Cerebellar nuclear complex (tissue), 1 donor: ENCODE results near the gene RHOXF2.
"Not testable (repeated sequence)": the region's sequence is repeated elsewhere in the genome, so short reads cannot be mapped to it uniquely, and the experiment has no call there.

Experiments
- DNase-seq, 2 experiments: peaks; one replicate each; lab custom pipeline; 2025; lab: John Stamatoyannopoulos, UW

The RHOXF2 gene

GRCh38 chrX:120158313-120158712 is at the start of gene RHOXF2:
TSS of gene RHOXF2 (plus strand) at chrX:120158613. CDS start at chrX:120158751, 138 bp downstream.
- not testable (repeated sequence) for DNase-seq

DNA sequence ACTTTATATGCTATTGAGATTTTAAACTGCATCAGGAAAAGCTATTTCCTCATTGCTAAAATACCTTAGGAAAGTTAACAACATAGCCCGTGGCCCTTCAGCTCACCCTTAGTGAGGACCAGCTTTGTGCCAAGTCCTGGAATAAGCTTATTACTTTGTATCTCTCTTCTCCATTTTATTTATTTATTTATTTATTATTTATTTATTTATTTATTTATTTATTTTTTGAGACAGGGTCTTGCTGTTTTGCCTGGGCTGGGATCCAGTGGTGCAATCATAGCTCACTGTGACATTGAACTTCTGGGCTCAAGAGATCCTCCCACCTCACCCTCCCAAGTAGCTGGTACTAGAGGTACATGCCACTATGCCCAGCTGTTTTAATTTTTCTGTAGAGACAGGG is 49.0 kb upstream of the RHOXF2 start:
- DNase-seq = no peak

- DNase-seq = no peak
Measured at GRCh38 chrX:120111611-120112010, 46.8 kb upstream of the RHOXF2 start.

GRCh38 chrX:120115438-120115963 is 42.9 kb upstream of the RHOXF2 start, which contains the start of gene RHOXF1:
TSS of gene RHOXF1 (minus strand) at chrX:120115913. CDS start at chrX:120115862, 51 bp downstream.
- no peak for DNase-seq

GRCh38 chrX:120120223-120120622 is 38.2 kb upstream of the RHOXF2 start:
- no peak for DNase-seq

DNA sequence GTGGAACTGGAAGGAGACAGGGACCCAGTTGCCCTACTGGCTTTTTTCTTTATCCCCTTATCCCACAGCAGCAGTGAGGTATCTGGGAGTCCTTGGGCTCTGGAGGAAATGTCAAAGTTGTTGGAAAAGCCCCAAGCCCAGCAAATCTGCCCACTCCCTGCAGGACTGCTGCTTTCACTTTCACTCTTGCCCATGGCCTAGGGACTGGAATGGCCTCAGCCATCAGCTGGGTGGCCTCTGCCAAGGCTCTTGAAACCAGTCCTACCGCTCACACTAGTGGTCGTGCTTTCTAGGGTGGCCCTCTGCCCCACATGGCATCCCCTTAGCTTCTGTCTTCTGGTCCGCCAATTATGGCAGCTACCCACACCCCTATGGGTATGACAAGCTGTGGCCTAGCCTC is 33.0 kb upstream of the RHOXF2 start:
- no peak for DNase-seq

- not testable (repeated sequence) for DNase-seq
Measured at GRCh38 chrX:120128306-120128846, 30.0 kb upstream of the RHOXF2 start.

DNA sequence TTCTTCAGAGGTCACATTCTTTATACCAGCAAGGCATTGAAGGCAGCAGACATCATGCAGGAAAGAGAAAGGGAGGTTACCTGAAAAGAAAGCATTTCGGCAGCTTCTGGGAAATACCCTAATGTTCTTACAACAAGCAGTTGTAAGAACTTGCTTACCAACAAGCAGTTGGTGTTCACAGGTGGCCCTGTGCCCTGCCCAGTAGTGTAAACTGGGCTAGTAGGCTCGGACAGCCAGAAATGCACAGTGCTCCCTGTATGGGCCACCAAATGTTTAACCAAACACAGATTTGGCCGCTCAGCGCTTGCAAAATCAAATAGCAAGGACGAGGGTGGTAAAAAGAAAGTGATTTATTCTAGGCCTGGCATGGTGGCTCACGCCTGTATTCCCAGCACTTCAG is 22.3 kb upstream of the RHOXF2 start:
- no peak for DNase-seq

DNA sequence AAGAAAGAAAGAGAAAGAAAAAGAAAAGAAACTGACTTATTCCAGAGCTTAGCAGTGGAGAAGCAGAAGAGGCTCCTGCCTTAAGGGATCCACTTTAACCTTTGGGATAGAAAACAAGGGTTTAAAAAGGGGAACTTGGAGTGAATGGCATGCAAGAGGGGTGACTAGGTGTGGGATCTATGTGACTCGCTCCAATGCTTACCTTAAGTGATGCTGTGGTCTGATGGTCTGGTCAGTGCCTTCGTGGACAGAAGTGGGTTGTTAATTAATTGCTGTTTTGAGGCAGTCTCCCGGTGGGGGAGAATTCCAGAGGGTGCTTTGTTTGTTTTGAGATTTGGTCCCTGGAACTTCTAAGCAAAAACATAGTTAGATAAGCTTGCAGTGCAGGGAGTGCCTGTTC is 21.6 kb upstream of the RHOXF2 start:
- no peak for DNase-seq

- no peak for DNase-seq
Measured at GRCh38 chrX:120137439-120137838, 21.0 kb upstream of the RHOXF2 start.

- DNase-seq = no peak
Measured at GRCh38 chrX:120140293-120140981, 18.0 kb upstream of the RHOXF2 start.

DNA sequence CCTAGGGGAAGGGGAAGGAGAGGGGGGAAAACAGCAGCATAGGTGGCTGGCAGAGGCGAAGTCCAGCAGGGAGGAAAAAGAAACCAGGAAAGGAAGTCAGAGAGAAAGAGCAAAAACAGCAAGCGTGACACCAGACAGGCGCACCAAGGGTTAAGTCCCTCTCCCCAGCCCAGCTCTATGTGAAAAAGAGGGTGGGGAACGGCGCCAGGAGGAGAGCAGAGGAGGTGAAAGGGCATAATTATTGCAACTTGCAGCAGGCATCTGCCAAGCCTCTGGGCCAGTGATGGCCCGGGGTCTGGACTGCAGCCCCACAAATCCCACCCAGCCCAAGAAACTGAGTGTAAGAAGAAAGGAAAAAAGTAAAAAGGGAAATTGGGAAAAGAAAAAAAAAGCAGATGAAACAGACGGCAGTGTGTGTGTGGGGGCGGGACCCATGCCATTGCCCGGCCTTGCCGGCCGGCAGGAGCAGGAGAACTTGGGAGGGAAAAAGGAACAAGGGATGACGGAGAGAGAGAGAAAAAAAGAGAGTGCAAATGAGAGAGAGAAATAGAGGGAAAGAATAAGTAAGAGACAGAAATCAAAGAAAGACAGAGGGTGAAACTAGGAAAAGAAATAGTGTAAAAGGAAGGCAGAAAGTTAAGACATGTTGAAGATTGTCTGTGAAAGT is 14.1 kb upstream of the RHOXF2 start:
- DNase-seq = no peak

DNA sequence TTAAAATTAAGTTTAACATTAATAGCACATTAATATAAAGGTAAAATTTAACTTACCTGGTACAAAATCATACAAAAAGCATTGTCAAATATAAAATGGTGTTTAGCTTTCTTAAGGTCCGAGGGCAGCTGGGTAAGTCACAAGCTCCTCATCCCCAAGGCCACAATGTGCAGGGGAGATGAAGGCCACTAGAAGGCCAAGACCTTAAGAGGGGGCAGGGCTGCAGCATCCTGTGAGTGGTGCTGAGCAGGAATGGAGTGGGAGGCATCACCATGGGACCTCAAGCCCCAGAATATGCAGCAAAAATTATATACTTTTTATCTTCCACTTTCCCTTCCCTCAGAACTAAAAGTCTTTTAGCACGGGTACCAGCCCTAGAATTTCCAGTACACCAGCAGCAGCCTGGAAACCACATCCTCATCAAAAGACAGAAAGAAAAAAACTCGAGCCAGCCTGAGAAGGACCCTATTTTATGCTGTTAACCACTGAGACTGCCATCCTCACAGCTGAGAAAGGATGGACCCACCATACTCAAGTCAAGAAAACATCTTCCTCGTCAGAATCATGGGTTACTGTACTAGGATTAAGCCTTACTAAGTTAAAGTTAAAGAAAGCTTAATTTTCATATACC is 13.0 kb upstream of the RHOXF2 start:
- no peak for DNase-seq

DNA sequence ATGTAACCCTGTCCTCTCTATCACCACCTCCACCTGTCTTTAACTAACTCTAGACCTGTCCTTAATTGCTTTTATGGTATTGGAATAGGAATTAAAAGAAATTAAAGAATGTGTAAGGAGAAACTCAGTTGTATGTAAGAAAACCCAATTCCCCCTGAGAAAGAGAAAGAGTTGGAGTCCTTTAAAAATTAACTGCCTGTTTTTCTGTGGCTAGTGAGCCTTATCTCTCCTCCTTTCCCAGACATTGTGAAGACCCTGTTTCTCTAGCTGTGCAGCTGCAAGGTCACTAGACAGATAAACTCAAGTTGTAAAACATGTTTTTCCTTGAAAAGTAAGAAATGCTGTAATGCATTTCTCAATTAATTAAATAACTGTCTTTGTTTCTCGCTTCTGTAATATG is 12.1 kb upstream of the RHOXF2 start:
- DNase-seq = not testable (repeated sequence)

DNA sequence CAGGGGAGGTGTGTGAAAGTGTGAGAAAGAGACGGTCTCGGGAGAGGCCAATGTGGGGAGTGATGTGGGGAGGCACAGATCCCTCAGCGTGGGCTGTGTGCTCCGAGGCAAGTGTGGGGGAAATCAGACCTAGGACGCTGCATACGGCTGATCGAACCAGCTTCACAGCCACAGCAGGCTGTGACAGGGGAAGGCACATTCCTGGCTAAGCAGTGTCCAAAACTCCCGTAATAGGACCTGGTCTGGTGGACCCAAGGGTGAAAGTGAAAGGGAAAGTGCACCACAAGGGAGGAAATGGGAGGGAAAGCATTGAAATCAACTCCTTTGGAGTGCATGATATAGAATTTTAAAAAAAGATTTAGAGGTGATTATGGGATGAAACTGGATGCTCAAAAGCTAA is 10.9 kb upstream of the RHOXF2 start:
- DNase-seq = no peak

DNA sequence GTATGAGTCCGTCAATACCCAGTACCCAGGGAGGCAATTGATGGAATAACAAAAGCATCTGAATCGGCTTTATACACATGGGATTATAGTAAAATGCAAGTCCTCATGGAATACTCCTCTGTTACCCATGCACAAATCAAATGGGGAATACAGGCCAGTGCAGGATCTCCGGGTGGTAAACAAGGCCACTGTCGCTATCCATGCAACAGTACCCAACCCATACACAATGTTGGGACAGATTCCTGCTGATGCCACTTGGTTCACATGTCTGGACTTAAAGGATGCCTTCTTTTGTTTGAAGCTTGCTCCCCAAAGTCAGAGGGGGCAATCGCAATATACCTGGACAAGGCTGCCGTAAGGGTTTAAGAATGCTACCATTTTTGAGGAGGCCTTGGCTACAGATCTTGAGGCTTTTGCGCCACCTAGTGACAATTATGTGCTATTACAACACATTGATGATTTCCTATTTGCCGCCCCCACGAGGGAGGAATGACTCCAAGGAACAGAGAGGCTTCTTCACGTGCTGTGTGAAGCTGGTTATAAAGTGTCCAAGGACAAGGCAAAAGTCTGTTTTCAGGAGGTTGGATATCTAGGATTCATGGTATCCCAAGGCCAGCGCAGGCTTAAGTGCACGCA is 8.2 kb upstream of the RHOXF2 start:
- DNase-seq = not testable (repeated sequence)

GRCh38 chrX:120159086-120159485 is 673 bp downstream of the RHOXF2 start:
- DNase-seq = not testable (repeated sequence)

DNA sequence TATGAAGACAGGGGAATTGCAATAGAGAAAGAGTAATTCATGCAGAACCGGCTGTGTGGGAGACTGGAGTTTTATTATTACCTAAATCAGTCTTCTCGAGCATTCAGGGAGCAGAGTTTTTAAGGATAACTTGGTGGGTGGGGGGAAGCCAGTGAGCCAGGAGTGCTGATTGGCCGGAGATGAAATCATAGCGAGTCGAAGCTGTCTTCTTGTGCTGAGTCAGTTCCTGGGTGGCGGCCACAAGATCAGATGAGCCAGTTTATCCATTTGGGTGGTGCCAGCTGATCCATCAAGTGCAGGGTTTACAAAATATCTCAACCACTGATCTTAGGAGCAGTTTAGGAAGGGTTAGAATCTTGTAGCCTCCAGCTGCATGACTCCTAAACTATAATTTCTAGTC is 34.8 kb downstream of the RHOXF2 start:
- not testable (repeated sequence) for DNase-seq

DNA sequence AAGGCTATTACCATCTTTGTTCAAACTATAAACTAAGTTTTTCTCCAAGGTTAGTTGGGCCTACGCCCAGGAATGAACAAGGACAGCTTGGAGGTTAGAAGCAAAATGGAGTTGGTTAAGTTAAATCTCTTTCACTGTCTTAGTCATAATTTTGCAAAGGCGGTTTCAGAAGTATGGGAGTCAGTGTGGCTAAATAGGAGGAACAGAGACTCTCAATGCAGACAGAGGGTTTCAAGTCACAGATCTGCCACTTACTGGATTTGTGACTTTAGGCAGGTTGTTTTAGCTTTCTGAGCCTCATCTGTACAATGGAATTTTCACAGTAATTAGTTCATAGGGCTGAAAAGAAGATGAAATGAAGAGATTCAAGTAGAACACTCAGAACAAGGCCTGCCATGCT is 35.3 kb downstream of the RHOXF2 start:
- DNase-seq = not testable (repeated sequence)

- not testable (repeated sequence) for DNase-seq
Measured at GRCh38 chrX:120195786-120196185, 37.4 kb downstream of the RHOXF2 start.

DNA sequence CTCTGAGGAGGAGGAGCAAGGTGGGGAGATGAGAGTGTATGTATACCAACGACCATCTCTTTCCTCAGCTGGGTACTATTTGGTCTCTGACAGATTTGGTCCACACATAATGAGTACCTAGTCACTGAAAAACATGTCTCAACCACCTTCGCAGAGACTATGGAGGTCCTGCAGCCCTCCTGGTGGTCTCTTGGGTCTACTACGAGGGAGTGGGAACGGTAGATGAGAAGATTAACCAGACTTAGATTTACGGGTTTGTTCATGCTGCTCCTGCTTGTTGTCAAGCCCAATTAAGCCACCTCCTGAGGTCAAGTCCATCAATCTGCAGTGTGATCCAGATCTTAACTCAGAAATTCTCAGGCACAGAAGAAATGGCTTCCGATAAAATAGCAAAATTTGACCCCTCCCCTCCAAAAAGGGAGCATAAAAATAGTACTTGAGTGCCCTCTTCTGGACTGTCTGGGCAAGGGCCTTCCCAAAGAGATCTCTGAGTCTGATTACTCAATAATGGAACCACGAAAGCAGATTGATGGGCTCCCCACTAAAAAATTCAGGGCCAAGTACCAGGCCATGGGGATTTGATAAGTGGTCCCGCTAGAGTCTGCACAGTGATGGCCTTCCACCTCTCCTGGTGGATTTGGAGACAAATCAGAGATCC is 38.3 kb downstream of the RHOXF2 start:
- DNase-seq = not testable (repeated sequence)
